Fibroblast of lung (primary cell): Measurements from ENCODE around the gene RANBP9.

Source experiments
- CTCF ChIP-seq, 2 donors: IDR thresholded peaks in 1 of 2; conservative IDR thresholded peaks in 1 of 2; 1 replicate in 1 of 2; 2 replicates in 1 of 2; pipeline ENCODE4 v1.5.1; 2011 to 2012; ENCODE audit warnings: low read length in 2 of 2, control low read depth in 1 of 2, inconsistent platforms in 1 of 2, low read depth in 1 of 2, mild to moderate bottlenecking in 1 of 2
- EZH2 ChIP-seq: IDR thresholded peaks from 2 replicates; pipeline ENCODE4 v1.5.1; 2012; ENCODE audit warnings: low read length, control low read depth, mild to moderate bottlenecking; ENCODE audit errors: missing control alignments

- TF ChIP-seq EZH2 (no peak), CTCF (conservative IDR thresholded peaks at IDR 0.05 in 1 of 2, IDR thresholded peaks at IDR 0.05 in 1 of 2; ENCODE audit: low read depth in 1 of 2, low read length in 2 of 2) (no peak)
Observed at GRCh38 chr6:13593103-13593502, 118.5 kb downstream of the RANBP9 start.
